ENCODE results near the gene CMKLR1.

Gene CMKLR1

GRCh38 chr12:108270035-108270848 lies 68.9 kb downstream of the CMKLR1 start:
- in situ Hi-C loops (cut with HindIII; ENCODE audit: low sequenced_read_pairs), result no loop called here

DNA sequence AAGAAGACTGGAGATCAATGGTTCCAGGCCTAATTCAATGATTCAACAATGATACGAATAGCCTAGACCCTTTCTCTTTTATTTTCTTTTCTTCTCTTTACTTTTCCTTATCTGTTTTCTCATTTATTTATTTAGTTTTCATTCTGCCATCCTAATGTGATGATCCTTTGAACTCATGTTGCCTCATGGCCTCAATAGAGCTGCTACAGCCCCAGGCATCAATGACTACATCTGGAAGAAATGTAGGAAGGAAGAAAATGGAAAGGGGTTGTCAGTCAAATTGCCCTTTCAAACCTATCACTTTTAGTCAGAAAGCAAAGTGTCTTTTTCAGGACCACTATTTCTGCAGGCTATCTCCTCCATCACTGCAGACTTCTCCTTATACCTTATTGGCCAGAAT lies 69.9 kb downstream of the CMKLR1 start:
- in situ Hi-C loops (cut with HindIII; ENCODE audit: low sequenced_read_pairs), result no loop called here

DNA sequence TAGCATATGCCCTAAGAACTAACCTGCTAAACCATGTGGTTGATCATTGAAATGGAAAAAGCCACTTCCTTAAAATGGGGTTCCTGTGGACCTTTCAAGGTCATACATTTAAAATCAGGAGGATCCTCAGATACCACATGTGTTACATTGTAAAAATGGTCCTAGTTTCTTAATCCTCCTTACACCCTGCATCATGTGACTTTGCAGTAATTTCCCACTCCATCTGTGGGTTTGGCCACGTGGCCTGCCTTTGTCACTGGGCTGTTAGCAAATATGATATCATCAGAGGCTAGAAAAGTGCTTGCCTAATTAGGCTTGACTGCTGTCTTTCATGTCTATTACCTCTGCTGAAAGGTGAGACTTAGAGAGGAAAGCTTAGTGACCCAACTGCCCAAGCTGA lies 70.7 kb downstream of the CMKLR1 start:
- in situ Hi-C loops (cut with HindIII; ENCODE audit: low sequenced_read_pairs), result no loop called here

- in situ Hi-C loops (cut with HindIII; ENCODE audit: low sequenced_read_pairs), result no loop called here
Observed at GRCh38 chr12:108267450-108267849, 71.7 kb downstream of the CMKLR1 start.

GRCh38 chr12:108266131-108266530 lies 73.0 kb downstream of the CMKLR1 start:
- in situ Hi-C loops (cut with HindIII; ENCODE audit: low sequenced_read_pairs), result no loop called here

- in situ Hi-C loops (cut with HindIII; ENCODE audit: low sequenced_read_pairs), result no loop called here
Observed at GRCh38 chr12:108265505-108265904, 73.6 kb downstream of the CMKLR1 start.

DNA sequence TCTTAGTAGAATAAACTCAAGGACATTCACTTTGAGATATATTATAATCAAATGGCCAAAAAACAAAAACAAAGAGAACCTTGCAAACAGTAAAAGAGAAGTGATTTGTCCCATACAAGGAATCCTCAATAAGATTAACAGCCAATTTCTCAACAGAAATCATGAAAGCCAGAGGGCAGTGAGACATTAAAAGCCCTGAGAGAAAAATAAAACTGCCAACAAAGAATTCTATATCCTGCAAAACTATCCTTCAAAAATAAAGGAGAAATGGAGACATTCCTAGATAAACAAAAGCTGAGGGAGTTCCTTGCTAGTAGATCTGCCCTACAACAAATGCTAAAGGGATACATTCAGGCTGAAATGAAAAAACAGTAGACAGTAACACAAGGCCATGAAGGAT lies 78.1 kb downstream of the CMKLR1 start:
- in situ Hi-C loops (cut with HindIII; ENCODE audit: low sequenced_read_pairs), result no loop called here

DNA sequence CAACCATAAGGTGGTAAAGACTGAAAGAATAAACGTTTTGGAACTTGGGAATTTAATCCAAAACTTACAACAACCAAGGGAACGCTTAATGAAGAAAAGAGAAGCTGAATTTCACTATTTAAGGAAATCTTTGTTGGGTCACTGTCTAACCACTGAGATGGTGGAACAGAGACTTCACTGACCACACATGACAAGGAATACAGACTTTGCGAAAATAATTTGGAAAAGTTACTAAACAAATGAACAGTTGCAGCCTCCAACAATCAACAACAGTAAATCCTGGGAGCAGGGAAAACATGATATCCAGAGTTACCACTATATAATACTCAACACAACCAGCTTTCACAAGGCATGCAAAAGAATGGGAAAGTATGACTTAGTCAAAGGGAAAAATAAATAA lies 79.1 kb downstream of the CMKLR1 start:
- in situ Hi-C loops (cut with HindIII; ENCODE audit: low sequenced_read_pairs), result no loop called here

- in situ Hi-C loops (cut with HindIII; ENCODE audit: low sequenced_read_pairs), result loop anchor here (5.0 kb wide), 1 partner anchor 45 kb away; no protein-coding TSS in a partner anchor
Observed at GRCh38 chr12:108257610-108258106, 81.5 kb downstream of the CMKLR1 start.

GRCh38 chr12:108257004-108257403 lies 82.1 kb downstream of the CMKLR1 start:
- in situ Hi-C loops (cut with HindIII; ENCODE audit: low sequenced_read_pairs), result loop anchor here (5.0 kb wide), 1 partner anchor 45 kb away; no protein-coding TSS in a partner anchor

DNA sequence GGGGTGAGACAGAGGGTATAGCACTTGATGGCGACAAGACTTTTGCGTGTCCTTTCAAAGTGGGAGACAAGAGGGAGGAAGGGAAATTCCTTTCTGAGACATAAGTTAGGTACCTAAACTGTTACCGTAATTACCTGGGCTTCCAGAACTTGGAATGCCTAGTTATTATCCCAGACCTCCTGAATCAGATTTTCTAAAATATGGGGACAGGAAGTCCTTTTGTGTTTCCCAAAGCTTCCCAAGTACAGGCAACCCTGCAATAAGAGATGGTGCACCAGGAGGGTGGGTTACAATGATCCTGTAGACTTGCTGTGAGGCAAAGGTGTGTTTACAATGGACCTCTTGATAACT lies 83.9 kb downstream of the CMKLR1 start:
- in situ Hi-C loops (cut with HindIII; ENCODE audit: low sequenced_read_pairs), result loop anchor here (5.0 kb wide), 1 partner anchor 43 kb away; no protein-coding TSS in a partner anchor

DNA sequence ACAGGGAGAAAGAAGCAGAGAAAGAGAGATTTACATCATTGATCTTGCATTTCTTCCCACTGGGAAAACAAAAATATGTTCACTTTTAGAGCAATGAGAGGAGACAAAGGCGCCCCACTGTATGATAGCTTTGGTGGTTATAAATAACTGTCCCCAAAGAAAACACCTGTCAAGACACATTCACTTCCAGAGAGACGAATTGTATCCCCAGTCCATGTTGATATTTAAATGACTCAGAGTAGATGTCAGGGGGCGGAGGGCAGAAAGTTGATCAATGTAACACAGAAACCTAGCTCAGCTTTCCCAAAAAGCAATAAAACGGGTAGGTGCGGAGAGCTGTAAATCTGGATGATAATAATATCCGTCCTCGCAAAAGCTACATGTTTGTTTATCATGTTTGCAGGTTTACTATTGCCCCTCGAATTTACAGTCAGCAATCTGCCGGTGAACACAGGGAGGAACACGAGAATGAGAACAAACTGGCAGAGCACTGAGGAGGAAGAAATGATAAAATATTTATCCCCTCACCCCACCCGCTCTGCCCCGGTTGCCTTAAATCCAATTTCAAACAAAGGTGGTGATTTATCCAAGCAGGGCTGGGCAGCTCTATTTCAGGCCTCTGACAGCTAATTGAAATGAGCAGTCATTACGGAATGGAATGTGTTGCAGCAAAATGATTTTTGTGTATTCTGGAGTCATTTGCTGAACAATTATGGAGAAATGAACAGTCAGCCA lies 84.4 kb downstream of the CMKLR1 start:
- in situ Hi-C loops (cut with HindIII; ENCODE audit: low sequenced_read_pairs), result loop anchor here (5.0 kb wide), 1 partner anchor 42 kb away; no protein-coding TSS in a partner anchor

DNA sequence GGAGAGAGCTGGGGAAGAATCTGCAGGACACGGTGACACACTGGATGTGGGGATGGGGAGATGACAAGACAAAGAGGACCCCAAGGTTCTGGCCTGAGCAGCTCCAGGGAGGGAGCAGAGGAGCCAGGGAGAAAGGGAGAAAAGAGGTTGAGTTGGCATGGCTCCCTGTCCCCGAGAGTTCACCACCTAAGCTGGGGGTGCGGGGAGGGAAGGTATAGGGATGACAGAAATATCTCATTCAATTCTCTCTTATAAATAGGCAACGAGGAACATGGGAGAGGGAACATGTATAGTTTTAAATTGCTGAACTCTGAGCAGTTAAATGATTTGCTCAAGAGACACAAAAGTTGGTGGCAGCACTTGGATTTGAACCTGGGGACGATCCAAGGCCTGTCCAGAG lies 85.1 kb downstream of the CMKLR1 start:
- in situ Hi-C loops (cut with HindIII; ENCODE audit: low sequenced_read_pairs), result no loop called here

GRCh38 chr12:108253540-108253939 lies 85.6 kb downstream of the CMKLR1 start:
- in situ Hi-C loops (cut with HindIII; ENCODE audit: low sequenced_read_pairs), result no loop called here

DNA sequence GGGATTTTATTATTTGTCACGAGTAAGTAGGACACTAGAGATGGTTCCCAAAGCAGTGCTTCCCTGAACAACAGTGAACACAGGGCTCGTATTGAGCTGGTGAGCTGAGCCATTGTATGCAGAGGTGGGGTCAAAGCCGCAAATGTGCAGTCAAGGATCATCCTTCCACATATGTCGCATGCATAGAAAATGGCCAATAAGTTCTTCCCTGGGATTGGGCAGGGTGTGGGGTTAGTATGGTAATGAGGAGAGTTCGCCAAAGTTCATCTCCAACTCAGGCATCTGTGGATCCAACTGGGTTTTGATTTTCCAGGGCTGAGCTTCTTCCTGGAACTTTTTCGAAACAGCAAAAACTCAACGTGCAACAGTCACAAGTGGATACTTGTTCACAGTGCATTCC lies 86.6 kb downstream of the CMKLR1 start:
- in situ Hi-C loops (cut with HindIII; ENCODE audit: low sequenced_read_pairs), result no loop called here

- in situ Hi-C loops (cut with HindIII; ENCODE audit: low sequenced_read_pairs), result no loop called here
Observed at GRCh38 chr12:108248011-108248410, 91.1 kb downstream of the CMKLR1 start.

DNA sequence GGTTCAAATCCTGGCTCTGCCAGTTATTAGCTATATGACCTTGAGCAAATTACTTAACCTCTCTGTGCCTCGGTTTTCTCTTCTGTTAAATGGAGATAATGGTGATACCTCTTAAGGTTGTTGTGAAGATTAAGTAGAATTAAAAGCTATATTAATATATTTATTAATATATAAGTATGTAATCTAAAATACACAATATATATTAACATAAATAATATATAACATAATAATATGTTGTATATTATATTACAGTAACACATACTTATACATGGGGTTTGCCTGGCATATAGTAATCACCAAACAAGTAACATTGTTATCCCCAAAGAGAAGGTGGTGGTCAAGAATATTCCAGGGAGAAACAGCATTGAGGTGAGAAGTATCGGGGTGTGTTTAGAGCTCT lies 92.0 kb downstream of the CMKLR1 start:
- in situ Hi-C loops (cut with HindIII; ENCODE audit: low sequenced_read_pairs), result no loop called here

DNA sequence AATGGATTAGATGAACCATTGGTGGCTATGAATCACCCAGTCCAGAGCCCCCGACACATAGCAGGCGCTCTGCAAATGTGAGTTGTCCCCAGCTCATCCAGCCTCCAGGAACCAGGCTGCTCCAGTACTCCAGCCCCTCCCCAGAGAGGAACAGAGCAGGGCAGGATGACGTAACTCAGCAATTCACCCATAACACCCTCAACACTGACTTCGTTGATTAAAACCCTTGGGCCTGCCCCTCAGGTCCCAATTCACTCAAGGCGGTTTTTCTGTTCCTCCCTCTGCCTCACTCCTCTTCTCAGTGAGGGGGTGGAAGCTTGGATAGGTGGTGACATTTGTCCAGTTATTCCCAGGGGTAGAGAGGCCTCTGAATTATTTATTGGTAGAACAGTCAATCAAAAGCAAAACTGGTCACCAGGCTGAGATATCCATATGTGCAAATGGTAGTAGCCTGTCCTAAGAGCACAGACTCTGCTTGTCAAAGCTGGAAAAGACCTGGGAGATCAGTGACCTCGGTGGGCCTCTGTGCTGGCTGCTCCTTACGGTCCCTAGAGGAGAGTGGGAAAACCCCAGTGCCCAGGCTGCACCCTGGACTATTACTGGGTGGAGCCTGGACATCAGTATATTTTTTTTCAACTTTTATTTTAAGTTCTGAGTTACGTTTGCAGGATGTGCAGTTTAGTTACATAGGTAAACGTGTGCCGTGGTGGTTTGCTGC lies 97.0 kb downstream of the CMKLR1 start:
- in situ Hi-C loops (cut with HindIII; ENCODE audit: low sequenced_read_pairs), result no loop called here

DNA sequence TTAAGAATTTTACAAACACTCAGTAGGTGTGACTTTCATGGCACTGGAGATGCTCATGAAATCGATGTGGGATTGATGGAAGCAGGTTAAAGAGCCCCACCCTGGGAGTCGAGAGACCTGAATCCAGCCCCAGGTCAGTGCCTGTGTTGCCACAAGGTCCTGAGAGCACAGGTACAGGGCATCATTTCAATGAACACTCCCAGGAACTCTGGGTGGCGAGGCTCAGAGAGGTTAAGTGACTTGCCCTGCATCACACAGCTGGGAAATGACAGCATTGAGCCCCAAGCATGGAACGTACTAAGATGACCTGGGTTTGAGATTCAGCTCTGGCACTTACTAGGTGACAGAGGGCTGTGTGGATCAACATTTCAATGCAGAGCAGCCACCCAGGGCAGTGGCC lies 98.2 kb downstream of the CMKLR1 start:
- in situ Hi-C loops (cut with HindIII; ENCODE audit: low sequenced_read_pairs), result no loop called here

DNA sequence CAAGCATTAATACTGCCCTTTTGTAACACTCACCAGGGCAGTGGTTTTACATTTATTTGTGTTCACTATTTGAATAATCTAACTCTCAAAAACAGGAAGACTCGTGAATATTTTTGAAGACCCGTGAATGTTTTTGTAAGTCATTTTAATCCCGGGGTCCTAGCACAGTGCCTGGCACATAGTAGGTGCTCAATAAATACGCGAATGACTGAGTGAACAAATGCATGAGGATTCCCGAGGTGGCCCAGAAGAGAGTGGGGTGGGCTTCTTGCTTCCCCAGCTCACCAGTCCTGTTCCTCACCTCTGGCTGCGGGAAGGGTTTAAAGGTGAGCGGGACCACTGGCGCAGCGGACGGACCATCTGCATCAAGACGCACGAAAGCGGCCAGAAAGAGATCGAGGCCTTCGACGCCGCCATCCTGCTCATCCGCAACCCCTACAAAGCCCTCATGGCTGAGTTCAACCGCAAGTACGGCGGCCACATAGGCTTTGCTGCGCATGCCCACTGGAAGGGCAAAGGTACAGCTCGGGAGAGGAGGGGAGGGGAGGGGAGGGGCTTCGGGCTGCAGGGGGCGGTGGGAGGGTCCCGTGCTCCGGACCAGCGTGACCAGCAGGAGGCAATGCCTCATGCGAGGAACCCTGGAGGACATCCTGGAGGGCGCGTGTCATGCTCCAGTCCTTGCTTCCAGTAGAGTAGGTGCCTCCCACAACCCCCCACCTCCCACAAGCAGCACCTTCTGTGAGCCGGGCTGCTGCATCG lies 98.9 kb downstream of the CMKLR1 start:
- in situ Hi-C loops (cut with HindIII; ENCODE audit: low sequenced_read_pairs), result no loop called here

DNA sequence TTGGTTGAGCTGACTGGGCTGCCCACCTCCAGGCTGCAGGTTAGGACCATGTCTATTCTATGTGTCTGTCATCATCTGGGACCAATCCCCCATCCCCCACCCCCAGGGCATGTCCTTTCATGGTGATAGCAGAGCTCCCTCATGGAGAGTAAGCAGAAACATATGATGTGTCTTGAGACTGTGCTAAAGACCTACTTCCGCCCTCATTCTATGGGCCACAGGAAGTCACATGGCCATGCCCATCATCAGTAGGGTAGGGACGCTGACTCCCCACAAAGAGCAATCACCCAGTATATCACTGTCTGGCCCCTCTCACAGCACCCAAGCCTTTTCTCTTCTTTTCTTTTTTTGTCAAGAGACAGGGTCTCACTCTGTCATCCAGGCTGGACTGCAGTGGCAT lies 99.7 kb downstream of the CMKLR1 start:
- in situ Hi-C loops (cut with HindIII; ENCODE audit: low sequenced_read_pairs), result no loop called here

Measured in endothelial cell of hepatic sinusoid (primary cell).